Stimulated activated CD4-positive, alpha-beta T cell treated with anti-CD3 and anti-CD28 coated beads, Interleukin-1b, Interleukin-23, amount 100 ng/mL, for 48 hours (primary cell): ENCODE results near the gene CMC1.
"Not testable (repeated sequence)": the region's sequence is repeated elsewhere in the genome, so short reads cannot be mapped to it uniquely, and the experiment has no call there.

Experiments
- DNase-seq: peaks from one replicate; pipeline ENCODE4 v3.0.0-alpha.2; 2020

CMC1 gene

DNA sequence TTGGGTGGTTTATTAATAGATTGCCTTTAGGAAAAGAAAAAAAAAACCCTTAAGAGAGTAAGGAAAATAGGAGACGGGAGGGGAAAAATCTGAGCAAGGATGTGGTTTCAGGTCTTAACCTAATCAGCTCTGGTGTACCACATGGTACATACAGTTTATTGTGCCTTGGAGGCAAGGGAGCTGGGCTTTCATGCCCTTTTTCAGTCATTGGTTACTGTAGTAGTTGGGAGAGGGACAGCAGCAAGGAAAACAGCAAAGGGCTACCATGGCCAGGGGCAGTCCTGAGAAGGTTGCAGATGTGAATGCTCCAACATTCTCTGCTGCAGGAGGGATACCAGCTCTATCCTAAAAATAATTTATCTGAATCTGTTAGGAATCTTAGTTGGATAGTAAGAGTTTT lies 5.9 kb downstream of the CMC1 start:
- DNase-seq = no peak

DNA sequence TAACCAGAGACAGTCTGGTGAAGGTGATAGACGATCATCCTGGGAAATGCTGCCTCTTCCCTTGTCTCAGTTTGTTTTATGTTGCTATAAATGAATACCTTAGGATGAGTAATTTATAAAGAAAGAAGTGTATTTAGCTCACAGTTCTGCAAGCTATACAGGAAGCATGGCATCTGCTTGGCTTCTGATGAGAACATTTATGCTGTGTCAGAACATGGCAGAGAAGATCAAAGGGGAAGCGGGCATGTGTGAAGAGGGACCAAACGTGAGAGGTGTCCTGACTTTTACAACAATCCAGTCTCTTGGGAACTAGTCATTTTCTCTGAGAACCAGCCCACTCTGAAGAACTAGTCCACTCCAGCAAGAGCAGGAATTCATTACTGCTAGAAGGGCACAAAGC lies 9.6 kb downstream of the CMC1 start:
- no peak for DNase-seq

DNA sequence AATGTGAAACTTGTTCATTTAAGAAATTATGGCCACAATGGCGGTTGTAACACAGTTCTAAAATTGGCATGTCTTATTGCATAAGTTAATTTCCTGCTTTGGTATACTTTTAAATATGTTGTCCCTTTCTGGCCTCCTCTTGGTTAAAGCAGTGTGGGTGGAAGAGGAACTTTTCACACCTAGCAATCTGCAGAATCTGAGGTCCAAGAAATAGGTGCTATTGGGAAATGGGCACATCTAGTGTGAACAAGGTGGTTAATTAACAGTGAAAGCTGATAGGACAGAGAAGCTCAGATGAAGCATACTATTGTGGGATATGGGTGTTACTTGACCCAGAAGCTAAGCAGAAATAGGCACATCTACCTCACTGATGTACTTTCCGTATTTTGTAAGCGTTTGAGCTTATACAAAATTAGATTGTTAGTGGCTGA lies 10.6 kb downstream of the CMC1 start:
- DNase-seq = no peak

DNA sequence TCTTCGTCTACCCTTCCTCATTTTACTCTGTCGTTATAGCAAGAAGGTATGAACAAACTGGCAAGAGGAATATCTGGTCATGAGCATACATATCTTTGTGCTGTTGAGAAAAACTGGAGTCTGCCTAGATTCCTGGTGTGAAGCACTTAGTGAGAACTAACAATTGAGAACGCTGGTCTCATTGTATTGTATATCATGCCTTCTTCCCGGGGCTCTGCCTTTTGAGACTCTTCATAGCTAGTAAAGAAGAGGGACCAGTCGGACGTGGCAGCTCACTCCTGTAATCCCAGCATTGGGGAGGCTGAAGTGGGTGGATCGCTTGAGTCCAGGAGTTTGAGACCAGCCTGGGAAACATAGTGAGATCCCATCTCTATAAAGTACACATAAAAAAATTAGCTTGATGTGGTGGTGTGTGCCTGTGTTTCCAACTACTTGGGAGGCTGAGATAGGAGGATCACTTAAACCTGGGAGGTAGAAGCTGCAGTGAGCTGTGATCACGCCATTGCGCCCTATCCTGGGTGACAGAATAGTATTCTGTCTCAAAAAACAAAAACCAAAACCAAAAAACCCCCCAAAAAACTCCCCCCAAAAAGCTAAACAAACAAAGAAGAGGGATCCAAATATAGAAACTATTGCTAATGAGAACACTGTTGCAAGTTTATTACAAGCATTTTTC lies 11.8 kb downstream of the CMC1 start:
- no peak for DNase-seq

DNA sequence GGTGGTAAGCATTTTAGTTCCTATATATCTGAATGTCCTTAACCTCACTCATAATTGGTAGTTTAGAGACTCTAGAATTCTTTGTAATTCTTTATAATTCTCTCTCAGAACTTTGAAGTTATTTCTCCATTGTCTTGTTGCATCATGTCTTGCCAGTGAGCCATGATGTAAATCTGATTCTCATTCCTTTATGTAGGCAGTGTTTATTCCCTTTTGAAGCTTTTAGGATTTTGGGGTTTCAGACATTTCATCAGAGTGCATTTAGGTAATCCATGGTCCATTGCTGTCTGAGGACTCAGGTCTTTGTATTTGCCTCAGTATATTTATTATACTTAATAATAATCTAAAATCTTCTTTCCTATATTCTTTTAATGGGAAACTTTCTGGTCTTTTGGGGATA lies 20.6 kb downstream of the CMC1 start:
- DNase-seq = no peak

DNA sequence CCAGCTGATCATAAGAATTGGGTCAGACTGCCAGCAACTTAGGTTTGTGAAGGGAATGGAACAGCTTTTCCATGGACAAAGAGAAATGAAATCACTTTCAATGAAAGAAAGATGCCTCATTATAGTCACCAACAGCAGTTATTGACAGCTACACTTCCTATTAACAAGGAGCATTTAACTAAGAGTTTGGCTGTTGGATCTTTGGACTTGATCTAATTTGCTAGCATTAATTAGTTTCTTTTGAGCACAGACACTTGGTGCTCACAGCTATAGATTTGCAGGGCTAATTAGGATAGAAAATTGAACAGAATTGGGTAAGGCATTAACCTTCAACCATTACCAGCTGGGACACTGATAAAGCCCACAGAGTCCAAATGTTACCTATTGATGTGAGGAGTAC lies 24.2 kb downstream of the CMC1 start:
- DNase-seq = no peak

DNA sequence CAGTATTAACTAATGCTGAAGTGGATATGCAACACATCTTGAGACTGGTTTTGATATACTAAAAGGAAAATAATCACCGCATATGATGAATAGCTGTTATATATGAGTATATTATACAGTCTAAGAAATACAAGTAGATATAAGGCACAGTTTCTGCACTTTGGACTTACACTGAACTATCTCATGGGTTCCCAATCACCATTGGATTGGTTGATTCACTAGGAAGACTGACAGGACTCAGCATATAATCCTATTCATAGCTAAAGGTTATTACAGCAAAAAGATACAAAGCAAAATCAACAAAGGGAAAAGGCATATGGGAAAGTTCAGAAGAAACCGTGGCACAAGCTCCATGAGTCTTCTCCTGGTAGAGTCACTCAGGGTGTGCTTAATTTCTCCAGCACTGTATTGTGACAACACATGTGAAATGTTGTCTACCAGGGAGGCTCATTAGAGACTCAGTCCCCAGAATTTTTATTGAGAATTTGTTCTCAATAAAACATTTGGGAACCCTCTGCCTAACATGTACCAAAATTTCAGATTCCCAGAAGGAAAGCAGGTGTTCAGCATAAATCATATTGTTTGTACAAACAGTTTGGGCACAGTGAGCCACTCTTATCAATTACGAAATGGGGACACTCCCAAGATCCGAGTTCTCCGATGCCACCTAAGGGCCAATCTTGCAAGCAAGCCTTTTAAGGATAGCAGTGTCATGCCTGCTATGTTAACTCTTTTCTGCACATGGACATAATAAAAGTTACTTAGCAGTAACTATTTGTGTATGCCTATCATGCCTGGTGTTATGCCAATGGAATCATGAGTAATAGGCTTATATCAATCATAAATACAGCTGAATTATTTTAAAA lies 26.8 kb downstream of the CMC1 start:
- DNase-seq = no peak

DNA sequence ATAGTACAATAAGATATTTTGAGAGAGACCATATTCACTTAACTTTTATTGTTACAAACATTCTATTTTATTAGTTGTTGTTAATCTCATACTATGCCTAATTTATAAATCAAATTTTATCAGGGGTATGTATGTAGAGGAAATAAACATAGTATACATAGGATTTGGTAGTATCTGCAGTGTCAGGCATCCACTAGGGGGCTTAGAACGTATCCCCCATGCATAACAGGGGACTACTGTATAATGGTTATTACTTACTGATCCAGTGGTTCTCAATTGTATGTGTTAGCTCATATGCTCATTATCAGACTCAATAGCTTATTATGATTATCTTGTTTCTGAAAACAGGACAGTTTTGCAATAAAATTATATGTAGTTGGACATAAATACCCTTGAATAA lies 27.6 kb downstream of the CMC1 start:
- no peak for DNase-seq

DNA sequence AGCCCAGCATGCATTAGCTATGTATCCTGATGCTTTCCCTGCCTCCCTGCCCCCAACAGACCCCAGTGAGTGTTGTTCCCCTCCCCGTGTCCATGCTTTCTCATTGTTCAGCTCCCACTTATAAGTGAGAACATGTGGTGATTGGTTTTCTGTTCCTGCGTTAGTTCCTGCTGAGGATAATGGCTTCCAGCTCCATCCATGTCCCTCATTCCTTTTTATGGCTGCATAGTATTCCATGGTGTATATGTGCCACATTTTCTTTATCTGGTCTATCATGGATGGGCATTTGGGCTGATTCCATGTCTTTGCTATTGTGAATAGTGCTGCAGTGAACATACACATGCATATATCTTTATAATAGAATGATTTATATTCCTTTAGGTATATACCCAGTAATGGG lies 28.5 kb downstream of the CMC1 start:
- not testable (repeated sequence) for DNase-seq

DNA sequence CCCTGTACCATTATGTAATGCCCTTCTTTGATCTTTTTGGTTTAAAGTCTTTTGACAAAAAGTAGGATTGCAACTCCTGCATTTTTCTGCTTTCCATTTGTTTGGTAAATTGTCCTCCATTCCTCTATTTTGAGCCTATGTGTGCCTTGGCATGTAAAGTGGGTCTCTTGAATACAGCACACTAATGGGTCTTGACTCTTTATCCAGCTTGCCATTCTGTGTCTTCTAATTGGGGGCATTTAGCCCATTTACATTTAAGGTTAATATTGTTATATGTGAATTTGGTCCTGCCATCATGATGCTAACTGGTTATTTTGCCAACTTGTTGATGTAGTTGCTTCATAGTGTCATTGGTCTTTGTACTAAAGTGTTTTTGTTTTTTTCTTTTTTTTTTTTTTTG lies 32.4 kb downstream of the CMC1 start:
- DNase-seq = no peak

DNA sequence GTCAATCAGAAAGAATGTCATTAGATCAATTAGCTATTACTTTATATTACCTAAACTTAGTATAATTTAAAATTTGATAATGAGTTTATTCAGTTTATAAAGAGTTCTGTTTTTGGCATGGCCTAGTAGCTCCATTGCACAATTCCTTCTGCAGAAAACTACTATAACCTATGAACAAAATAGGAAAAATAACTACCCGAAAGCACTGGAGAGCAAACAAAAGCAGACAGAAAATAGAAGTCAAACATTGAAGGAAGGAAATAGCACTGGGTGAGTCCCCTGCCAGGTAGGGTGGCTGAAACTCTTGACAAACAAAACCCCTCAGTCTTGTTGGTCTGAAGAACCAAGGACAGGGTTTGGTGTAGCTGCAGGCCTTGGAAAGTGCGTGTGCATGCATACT lies 37.5 kb downstream of the CMC1 start:
- no peak for DNase-seq

DNA sequence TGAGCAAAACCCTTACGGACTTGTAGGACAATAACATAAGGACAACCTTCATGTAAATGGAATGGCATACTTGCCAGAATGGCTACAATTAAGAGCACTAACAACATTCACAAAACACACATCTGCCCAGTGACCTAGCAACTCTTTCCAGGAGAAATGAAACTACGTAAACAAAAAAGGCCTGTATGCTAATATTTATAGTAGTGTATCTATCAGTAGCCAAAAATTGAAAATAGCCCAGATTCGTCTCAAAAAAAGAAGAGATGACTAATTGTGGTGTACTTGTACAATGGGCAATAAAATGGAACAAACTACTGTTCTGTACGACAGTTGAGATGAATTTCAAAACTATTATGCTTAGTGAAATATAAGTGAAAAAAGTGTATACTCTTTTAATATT lies 38.4 kb downstream of the CMC1 start:
- no peak for DNase-seq

DNA sequence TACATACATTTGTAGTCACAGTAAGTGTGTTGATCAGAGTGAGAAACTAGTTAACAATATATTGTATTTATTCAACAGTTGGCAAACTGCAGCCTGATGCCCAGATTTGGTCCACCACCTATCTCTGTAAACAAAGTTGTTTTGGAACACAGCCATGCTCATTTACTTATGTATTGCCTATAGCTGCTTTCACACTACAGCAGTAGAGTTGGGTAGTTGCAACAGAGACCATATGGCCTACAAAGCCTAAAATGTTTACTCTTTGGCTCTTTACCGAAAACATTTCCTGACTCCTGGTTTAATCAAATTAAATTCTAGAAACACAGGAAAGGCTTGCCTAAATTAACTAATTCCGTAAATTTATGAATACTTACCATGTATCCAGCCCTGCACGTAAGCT lies 39.4 kb downstream of the CMC1 start:
- no peak for DNase-seq

DNA sequence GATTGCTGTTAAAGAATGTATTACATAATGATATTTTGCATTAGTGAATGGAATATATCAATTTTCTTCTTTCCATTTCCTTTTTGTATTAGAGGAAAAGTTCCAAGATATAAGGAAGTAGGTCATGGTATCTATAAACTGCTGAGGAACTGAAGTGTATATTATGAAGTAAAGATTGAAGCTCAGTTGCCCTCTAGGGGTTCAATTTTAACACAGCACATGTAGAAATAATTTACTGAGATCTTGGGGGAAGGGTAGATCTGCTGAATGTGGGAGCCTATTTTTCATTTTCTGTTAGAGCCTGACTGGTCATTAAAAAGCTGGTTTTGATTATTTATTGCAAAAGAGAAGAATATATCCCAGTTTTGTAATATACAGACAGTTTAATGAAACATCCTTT lies 45.2 kb downstream of the CMC1 start:
- DNase-seq = no peak

DNA sequence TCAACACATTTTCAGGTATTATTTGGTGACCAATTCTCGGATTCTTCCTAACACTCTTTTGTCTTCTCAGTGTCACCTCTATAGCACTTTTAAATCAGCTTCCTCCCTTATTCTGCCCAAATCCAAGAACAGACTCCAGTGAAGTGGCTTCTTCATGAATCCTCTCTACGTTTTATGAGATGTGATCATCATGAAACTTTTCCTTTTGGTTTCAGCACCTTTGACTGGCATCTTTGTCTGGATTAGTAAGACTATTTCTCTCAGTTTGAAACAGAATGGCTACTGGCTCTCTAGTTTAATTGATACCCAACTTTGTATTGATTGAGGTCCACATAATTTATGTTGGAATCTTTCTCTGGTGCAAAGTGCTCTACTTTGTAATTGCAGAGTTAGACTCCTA lies 45.6 kb downstream of the CMC1 start:
- DNase-seq = no peak

DNA sequence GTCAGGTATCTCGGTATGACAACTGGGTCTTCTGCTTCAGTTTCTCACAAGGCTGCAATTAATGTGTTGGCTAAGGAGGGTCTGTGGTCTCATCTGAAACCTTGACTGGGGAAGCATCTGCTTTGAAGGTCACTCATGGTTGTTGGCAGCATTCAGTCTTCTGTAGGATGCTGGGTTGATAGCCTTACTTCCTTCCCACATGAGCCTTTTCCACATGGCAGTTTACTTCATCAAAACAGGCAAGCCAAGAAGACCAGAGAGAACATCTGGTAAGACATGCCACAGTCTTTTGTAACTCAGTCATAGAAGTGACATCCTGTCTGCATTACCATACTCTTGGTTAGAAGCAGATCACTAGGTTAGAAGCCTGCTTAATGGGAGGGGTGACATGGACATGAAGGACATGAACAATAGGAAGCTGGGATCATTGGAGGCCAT lies 49.5 kb downstream of the CMC1 start:
- no peak for DNase-seq

DNA sequence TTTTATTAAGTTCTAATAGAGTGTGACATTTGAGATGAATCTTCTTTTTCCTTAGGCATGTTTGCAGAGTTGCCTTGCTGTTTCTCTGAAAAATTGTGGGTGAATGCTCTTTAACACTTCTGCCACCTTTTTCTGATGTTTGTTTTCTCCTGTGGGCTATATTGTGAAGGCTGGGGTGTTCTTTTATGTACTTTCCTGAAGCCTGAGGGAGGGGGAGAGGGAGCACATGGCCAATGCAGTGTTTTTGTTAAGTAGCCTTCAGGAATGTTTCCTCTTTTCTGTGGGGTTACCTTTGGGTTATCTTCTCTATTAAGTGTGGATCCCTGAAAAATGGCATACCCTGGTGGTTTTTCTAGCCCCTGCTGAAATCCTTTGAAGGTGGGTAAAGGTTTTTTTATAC lies 50.2 kb downstream of the CMC1 start:
- DNase-seq = no peak

DNA sequence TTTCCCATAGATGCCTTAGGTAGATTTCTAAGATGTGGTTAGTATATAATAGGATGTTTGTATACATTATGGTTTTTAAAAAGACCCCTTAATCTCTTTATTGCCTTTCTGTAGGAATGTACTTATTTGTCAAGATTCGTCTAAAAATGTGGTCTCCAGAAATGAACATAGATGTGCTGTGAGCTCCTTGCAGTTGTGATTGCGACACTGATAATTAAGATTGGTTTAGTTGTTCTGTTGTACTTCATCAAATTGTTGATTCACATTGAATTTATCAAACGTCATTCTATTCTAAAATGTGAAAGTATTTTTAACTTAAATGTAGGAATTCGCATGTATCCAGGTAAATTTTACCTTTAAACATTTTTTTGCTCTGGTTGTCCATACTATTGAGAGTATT lies 51.2 kb downstream of the CMC1 start:
- DNase-seq = no peak

DNA sequence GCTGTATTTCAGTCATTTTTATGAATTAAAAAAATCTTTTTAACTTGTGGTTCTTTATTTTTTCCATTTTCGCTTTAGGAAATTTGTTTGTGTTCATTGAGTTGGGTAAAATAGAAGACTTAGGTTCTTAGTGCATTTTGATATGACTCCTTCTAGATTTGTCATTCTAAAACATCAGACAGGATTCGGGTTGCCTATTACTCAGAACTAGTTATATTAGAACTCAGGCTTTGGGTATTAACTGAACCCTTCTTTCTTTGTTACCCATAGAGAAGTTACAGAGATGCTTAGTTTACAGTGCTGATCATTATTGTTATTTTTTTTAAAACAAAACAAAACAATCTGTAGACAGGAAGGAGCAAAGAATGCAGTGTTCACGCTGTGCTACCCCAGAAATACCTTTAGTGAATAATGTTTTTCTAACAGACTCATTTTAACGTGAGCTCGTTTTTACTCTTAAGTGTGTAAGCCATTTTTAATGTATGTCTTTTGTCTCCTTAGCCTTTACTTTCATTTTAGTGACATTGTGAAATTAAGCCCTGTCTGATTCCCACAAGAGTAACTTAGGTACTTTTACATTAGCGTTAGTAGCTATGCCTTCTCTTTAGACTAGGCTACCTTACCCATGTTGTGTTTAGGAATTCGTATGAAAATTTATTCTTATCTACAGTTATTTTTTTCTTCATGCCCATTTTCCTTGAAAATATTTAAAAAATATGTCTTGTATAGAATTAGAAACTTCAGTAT lies 53.4 kb downstream of the CMC1 start:
- DNase-seq = no peak

DNA sequence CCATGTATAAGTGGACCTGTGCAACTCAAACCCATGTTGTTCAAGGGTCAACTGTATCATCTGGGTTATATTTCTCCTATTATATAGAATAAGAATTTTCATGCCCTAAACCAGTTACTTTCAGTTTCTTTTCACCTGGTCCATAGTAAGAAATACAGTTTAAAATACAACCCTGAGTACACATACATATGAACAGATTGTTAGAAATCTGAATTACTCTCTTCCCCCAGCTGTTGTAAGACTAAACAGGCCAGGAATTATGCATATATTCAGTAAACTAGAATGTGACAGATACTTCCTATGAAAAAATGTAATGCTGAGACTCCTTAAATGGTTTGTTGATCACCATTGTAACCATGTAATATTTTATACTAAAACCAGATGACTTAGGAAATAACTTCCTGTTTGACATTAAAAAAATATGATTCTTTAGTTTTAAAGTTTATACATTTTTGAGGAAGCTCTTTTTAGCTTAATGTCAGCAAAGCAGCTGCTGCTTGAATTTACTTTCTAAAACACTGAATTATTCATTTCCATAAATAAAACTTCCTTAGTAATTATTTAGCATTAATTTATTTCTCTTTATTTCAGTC lies 54.6 kb downstream of the CMC1 start:
- DNase-seq = no peak

DNA sequence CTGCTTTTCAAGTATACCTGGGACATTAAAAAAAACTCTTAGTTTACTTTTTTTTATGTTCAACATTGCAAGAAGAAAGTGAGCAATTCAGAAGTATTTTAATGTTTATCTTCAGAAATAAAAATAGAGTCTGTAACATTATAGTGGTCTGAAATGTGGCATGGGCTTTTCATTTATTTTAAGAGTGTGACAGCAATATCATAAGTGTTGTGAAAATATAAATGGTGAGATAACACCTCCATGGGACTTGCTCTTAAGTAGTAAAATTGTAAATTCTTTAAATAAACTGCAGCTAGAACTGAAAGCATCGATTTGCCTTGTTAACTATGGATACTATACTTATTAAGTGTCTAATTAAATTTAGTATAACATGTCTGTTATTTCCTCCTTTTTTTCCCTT lies 58.3 kb downstream of the CMC1 start:
- no peak for DNase-seq

DNA sequence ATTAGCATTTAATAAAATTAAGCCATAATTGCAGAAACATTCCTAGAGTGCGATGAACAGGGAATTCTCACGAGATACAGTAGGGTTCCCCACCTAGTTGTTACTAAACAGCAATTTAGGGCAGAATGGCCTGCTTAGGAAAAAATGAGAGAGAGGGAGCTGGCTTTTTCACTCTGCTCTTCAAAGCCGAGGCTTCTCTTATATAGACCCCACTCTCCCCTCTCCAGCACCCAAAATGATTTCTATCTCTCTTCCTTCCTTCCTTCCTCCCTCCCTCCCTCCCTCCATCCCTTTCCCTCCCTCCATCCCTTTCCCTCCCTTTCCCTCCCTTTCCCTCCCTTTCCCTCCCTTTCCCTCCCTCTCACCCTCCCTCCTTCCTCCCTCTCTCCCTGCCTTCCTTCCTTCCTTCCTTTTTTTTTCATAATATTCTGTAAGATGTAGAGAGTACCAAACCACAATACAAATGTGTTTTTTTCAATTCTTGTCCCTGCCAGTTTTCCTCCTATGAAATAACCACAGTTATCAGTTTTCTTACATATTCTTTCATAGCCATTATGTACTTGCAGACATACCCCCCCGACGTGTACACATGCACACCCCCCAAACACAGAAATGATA lies 59.0 kb downstream of the CMC1 start:
- no peak for DNase-seq

DNA sequence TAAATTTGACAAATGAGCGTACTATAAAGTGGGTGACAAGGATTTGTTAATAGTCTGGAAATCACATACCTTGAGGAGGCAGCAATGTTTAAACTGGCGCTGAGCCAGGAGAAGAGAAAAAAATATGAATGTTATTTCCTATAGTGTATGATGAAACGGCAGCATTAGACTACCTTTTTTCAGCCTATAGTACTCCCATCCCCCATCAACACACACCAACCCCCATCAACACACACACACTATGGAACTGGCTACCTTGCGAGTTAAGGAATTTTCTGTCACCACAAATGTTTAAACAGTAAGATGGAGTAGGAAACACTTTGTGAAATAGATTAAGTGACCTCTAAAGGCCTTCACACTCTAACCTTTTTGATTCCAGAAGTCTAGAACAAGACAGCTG lies 60.3 kb downstream of the CMC1 start:
- no peak for DNase-seq
